GM20000 (cell line): ENCODE results near the gene OR8H3.
"Not testable (repeated sequence)": the region's sequence is repeated elsewhere in the genome, so short reads cannot be mapped to it uniquely, and the experiment has no call there.

Source experiments
- DNase-seq: peaks from one replicate; pipeline ENCODE4 v3.0.0; 2012; ENCODE audit warnings: low spot score
- CTCF ChIP-seq: IDR thresholded peaks from 2 replicates; pipeline ENCODE4 v1.5.1; 2012; ENCODE audit warnings: mild to moderate bottlenecking, control low read depth; ENCODE audit errors: extremely low read depth, missing control alignments

The OR8H3 gene

GRCh38 chr11:56122073-56122472 lies at the start of gene OR8H3:
TSS of gene OR8H3 (plus strand) at chr11:56122373. CDS start at chr11:56122373, 0 bp downstream.
- no peak for DNase-seq
- TF ChIP-seq CTCF: no peak

GRCh38 chr11:56089697-56090096 lies 32.5 kb upstream of the OR8H3 start:
- no peak for TF ChIP-seq CTCF
- DNase-seq: no peak

GRCh38 chr11:56093008-56093407 lies 29.2 kb upstream of the OR8H3 start, which contains the start of gene OR8I2:
TSS of gene OR8I2 (plus strand) at chr11:56093308. CDS start at chr11:56093308, 0 bp downstream.
- no peak for DNase-seq
- TF ChIP-seq CTCF: no peak

- DNase-seq: no peak
- no peak for TF ChIP-seq CTCF
Measured at GRCh38 chr11:56103210-56103737, 18.9 kb upstream of the OR8H3 start, which contains the start of gene OR8H2. TSS of gene OR8H2 (plus strand) at chr11:56103687. CDS start at chr11:56105043, 1,356 bp downstream.

- DNase-seq: no peak
- TF ChIP-seq CTCF: no peak
Measured at GRCh38 chr11:56140151-56140661, 18.0 kb downstream of the OR8H3 start, which contains the start of gene OR8J3. TSS of gene OR8J3 (minus strand) at chr11:56140201. CDS start at chr11:56137718, 2,483 bp downstream.

- not testable (repeated sequence) for DNase-seq
Measured at GRCh38 chr11:56143681-56144080, 21.5 kb downstream of the OR8H3 start.

- TF ChIP-seq CTCF: no peak
Measured at GRCh38 chr11:56151376-56151775, 29.2 kb downstream of the OR8H3 start.

GRCh38 chr11:56152333-56152732 lies 30.2 kb downstream of the OR8H3 start:
- TF ChIP-seq CTCF: no peak
- no peak for DNase-seq

More at GRCh38 chr11:56151376-56151775, 29.2 kb downstream of the OR8H3 start:
- no peak for DNase-seq
